OCI-LY1 (cell line): ENCODE results near the gene VIPR2.

Source experiments
- EZH2 ChIP-seq: fragments of 200-600 bp; sonication (generic), shearing (Covaris generic); IDR thresholded peaks from 2 replicates; pipeline ENCODE4 v1.8.0; 2017; ENCODE audit warnings: borderline replicate concordance, mixed run types, mild to moderate bottlenecking, antibody characterized with exemption, low read length, moderate library complexity, mixed read lengths
- TF ChIP-seq, protein P1 (sequence below): fragments of 200-600 bp; sonication (generic), shearing (Covaris generic); IDR thresholded peaks from 2 replicates; pipeline ENCODE4 v1.5.1; 2017; ENCODE audit warnings: mild to moderate bottlenecking, antibody characterized with exemption, low read length, moderate library complexity, mixed read lengths

DNA sequence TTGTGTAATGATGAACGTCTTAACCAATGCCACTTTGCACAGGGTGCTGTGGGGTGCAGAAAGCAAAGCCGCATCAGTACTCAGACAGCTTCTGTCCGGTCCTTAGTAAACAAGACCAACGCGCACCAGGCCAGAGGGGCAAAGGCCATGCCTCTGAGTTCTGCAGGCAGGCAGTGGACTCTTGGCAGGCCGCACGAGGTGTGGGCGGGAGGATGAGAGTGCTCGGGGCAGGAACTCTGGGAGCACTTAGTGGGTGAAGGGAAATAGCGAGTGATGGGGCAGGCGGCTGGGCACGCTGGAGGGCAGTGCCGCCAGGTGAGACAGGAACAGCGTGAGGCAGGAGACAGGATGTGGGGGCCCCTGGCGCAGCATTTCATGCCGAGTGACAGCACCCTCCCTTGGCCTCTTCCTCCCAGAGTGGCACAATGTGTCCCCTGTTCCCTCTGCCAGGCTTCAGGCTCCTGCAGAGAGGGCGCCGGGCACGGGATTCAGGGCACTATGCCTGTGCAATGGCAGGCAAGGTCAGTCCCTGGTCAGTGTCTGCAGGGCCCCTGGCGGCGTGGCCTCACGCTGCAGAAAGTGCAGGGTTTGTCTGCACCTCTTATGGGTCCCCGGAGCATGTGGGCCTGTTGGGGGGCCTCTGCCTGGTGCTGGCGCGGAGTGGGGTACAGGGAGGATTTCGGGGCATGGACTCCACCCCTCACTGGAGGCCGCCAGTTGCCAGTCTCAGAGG is 60.4 kb downstream of the VIPR2 start:
- TF ChIP-seq, protein P1, sequence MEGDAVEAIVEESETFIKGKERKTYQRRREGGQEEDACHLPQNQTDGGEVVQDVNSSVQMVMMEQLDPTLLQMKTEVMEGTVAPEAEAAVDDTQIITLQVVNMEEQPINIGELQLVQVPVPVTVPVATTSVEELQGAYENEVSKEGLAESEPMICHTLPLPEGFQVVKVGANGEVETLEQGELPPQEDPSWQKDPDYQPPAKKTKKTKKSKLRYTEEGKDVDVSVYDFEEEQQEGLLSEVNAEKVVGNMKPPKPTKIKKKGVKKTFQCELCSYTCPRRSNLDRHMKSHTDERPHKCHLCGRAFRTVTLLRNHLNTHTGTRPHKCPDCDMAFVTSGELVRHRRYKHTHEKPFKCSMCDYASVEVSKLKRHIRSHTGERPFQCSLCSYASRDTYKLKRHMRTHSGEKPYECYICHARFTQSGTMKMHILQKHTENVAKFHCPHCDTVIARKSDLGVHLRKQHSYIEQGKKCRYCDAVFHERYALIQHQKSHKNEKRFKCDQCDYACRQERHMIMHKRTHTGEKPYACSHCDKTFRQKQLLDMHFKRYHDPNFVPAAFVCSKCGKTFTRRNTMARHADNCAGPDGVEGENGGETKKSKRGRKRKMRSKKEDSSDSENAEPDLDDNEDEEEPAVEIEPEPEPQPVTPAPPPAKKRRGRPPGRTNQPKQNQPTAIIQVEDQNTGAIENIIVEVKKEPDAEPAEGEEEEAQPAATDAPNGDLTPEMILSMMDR = no peak
- no peak for TF ChIP-seq EZH2
